HepG2 (cell line): ENCODE data around the gene RAB6A. TPM values are rescaled to one million over a fixed set of nuclear protein-coding genes. Genes with fewer than 3 reads are reported as not detected.

Source experiments
- GTF2F1 ChIP-seq: fragments of 150-350 bp; IDR thresholded peaks from 2 replicates; pipeline ENCODE4 v1.6.1; 2014; ENCODE audit warnings: low read length
- KDM5A ChIP-seq: fragments of 200-600 bp; sonication (generic); IDR thresholded peaks from 2 replicates; pipeline ENCODE4 v1.7.0; 2018; ENCODE audit warnings: antibody characterized with exemption, mild to moderate bottlenecking, low read length, borderline replicate concordance
- MAX ChIP-seq: IDR thresholded peaks from 2 replicates; pipeline ENCODE4 v1.6.1; 2012; ENCODE audit warnings: inconsistent platforms
- MTA1 ChIP-seq: sonication (generic); formaldehyde crosslinking; IDR thresholded peaks from 2 replicates; pipeline ENCODE4 v1.4.0; 2020; ENCODE audit warnings: missing genetic modification reagents, mild to moderate bottlenecking, borderline replicate concordance
- NBN ChIP-seq: fragments of 450-650 bp; conservative IDR thresholded peaks from 2 replicates; pipeline ENCODE4 v1.6.1; 2017
- PHF5A ChIP-seq: IDR thresholded peaks from one replicate; pipeline ENCODE4 v1.6.1; 2018; ENCODE audit warnings: low read depth, missing genetic modification reagents; ENCODE audit not compliant: unreplicated experiment
- SALL1 ChIP-seq: sonication (generic); formaldehyde crosslinking; IDR thresholded peaks from 2 replicates; pipeline ENCODE4 v1.8.0; 2022; ENCODE audit warnings: mild to moderate bottlenecking, missing genetic modification reagents
- SALL2 ChIP-seq: sonication (generic); formaldehyde crosslinking; IDR thresholded peaks from 2 replicates; pipeline ENCODE4 v1.8.1; 2023; ENCODE audit warnings: mild to moderate bottlenecking, missing genetic modification reagents, inconsistent platforms
- SP1 ChIP-seq, 2 experiments: fragments of 450-650 bp in 1 of 2; sonication (generic) in 1 of 2; formaldehyde crosslinking in 1 of 2; IDR thresholded peaks; 2 replicates each; pipeline versions ENCODE4 v1.4.0 to v1.6.1; 2016 to 2020; ENCODE audit warnings: missing genetic modification reagents in 1 of 2
- SP140L ChIP-seq: sonication (generic); formaldehyde crosslinking; IDR thresholded peaks from 2 replicates; pipeline ENCODE4 v1.4.0; 2020; ENCODE audit warnings: missing genetic modification reagents, borderline replicate concordance
- ZBTB2 ChIP-seq: sonication (generic); formaldehyde crosslinking; IDR thresholded peaks from 2 replicates; pipeline ENCODE4 v1.8.0; 2022; ENCODE audit warnings: low read depth, missing genetic modification reagents
- ZNF329 ChIP-seq: sonication (generic); formaldehyde crosslinking; IDR thresholded peaks from 2 replicates; pipeline ENCODE4 v1.9.0; 2021; ENCODE audit warnings: low read depth, mild to moderate bottlenecking, missing genetic modification reagents
- ZNF543 ChIP-seq: sonication (generic); formaldehyde crosslinking; IDR thresholded peaks from 2 replicates; pipeline ENCODE4 v1.4.0; 2020; ENCODE audit warnings: mild to moderate bottlenecking, missing genetic modification reagents
- ZNF747 ChIP-seq: sonication (generic); formaldehyde crosslinking; IDR thresholded peaks from 2 replicates; pipeline ENCODE4 v1.8.1; 2023; ENCODE audit warnings: missing genetic modification reagents, mild to moderate bottlenecking, borderline replicate concordance
- ZNF776 ChIP-seq: sonication (generic); formaldehyde crosslinking; IDR thresholded peaks from 2 replicates; pipeline ENCODE4 v1.4.0; 2020; ENCODE audit warnings: mild to moderate bottlenecking, missing genetic modification reagents
- ZNF841 ChIP-seq: sonication (generic); formaldehyde crosslinking; IDR thresholded peaks from 2 replicates; pipeline ENCODE4 v1.8.1; 2023; ENCODE audit warnings: missing genetic modification reagents, borderline replicate concordance
- ZNF878 ChIP-seq: sonication (generic); formaldehyde crosslinking; IDR thresholded peaks from 2 replicates; pipeline ENCODE4 v1.8.1; 2023; ENCODE audit warnings: mild to moderate bottlenecking, missing genetic modification reagents, moderate library complexity
- ZZZ3 ChIP-seq: sonication (generic); formaldehyde crosslinking; IDR thresholded peaks from 2 replicates; pipeline ENCODE4 v1.4.0; 2020; ENCODE audit warnings: missing genetic modification reagents, mild to moderate bottlenecking, borderline replicate concordance
- polyA plus RNA-seq, 8 experiments: library from polyadenylated mRNA; depleted of rRNA in 3 of 8; stranded (reverse) in 7 of 8; unstranded in 1 of 8; fragments of >200 nt; fragmentation: Illumina TruSeq in 4 of 8; extraction: Trizol in 4 of 8; gene quantifications; 2 replicates each; pipeline versions ENCODE4 v1.2.1 to v1.2.3, GENCODE V29; 2011 to 2016; ENCODE audit warnings: low read depth in 4 of 8, missing spikeins in 1 of 8, mixed read lengths in 1 of 8; ENCODE audit not compliant: insufficient read depth in 1 of 8
- total RNA-seq, 5 experiments: library from RNA; depleted of rRNA; stranded (reverse); fragments of >200 nt; fragmentation: Illumina TruSeq; extraction: Trizol; gene quantifications; 2 replicates each; pipeline ENCODE4 v1.2.3, GENCODE V29; 2016; ENCODE audit warnings: low read depth in 1 of 5
- TF ChIP-seq, protein P1 (sequence below): sonication (generic); formaldehyde crosslinking; IDR thresholded peaks from 2 replicates; pipeline ENCODE4 v1.5.1; 2020; ENCODE audit warnings: missing genetic modification reagents, mild to moderate bottlenecking, borderline replicate concordance
- TF ChIP-seq, protein P2 (sequence below), 2 experiments: sonication (generic) in 1 of 2; formaldehyde crosslinking in 1 of 2; IDR thresholded peaks; 2 replicates each; pipeline versions ENCODE4 v1.5.1 to v1.6.1; 2011 to 2020; ENCODE audit warnings: borderline replicate concordance in 1 of 2, low read depth in 1 of 2, low read length in 1 of 2, mild to moderate bottlenecking in 1 of 2, missing genetic modification reagents in 1 of 2, moderate library complexity in 1 of 2
- TF ChIP-seq, protein P3 (sequence below): sonication (generic); formaldehyde crosslinking; IDR thresholded peaks from 2 replicates; pipeline ENCODE4 v1.4.0; 2020; ENCODE audit warnings: mild to moderate bottlenecking, low read depth, missing genetic modification reagents
- TF ChIP-seq, protein P4 (sequence below): sonication (generic); formaldehyde crosslinking; IDR thresholded peaks from 2 replicates; pipeline ENCODE4 v1.4.0; 2020; ENCODE audit warnings: missing genetic modification reagents

Gene RAB6A
- total and polyA plus RNA-seq, 2 of the 13 experiments (the other 11 are each of a cell fraction or from before 2014, with no cell fraction given) = 74.3 to 121 TPM

- TF ChIP-seq, protein P1, sequence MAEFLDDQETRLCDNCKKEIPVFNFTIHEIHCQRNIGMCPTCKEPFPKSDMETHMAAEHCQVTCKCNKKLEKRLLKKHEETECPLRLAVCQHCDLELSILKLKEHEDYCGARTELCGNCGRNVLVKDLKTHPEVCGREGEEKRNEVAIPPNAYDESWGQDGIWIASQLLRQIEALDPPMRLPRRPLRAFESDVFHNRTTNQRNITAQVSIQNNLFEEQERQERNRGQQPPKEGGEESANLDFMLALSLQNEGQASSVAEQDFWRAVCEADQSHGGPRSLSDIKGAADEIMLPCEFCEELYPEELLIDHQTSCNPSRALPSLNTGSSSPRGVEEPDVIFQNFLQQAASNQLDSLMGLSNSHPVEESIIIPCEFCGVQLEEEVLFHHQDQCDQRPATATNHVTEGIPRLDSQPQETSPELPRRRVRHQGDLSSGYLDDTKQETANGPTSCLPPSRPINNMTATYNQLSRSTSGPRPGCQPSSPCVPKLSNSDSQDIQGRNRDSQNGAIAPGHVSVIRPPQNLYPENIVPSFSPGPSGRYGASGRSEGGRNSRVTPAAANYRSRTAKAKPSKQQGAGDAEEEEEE (CRISPR knock-in tag) = no peak
- TF ChIP-seq MAX (peak; percentile 50; the same call in 1 of the 2 replicates), MTA1 (CRISPR knock-in tag) (no peak), ZNF878 (CRISPR knock-in tag) (no peak), PHF5A (CRISPR knock-in tag) (no peak), SALL2 (CRISPR knock-in tag) (no peak), ZNF776 (CRISPR knock-in tag) (no peak), SP140L (no peak), ZNF329 (CRISPR knock-in tag) (no peak), SP1 (IDR thresholded peaks at IDR 0.05) (no peak), SP1 (CRISPR knock-in tag; IDR thresholded peaks at IDR 0.05) (peak; percentile 38; the same call in 1 of the 2 replicates), SALL1 (peak; percentile 50), ZBTB2 (no peak), ZNF841 (CRISPR knock-in tag) (no peak), ZZZ3 (CRISPR knock-in tag) (no peak), NBN (no peak), KDM5A (no peak), GTF2F1 (no peak), ZNF747 (CRISPR knock-in tag) (no peak; the same call in 1 of the 2 replicates), ZNF543 (CRISPR knock-in tag) (no peak)
- TF ChIP-seq, protein P2, sequence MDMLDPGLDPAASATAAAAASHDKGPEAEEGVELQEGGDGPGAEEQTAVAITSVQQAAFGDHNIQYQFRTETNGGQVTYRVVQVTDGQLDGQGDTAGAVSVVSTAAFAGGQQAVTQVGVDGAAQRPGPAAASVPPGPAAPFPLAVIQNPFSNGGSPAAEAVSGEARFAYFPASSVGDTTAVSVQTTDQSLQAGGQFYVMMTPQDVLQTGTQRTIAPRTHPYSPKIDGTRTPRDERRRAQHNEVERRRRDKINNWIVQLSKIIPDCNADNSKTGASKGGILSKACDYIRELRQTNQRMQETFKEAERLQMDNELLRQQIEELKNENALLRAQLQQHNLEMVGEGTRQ (IDR thresholded peaks at IDR 0.05; ENCODE audit: low read depth, low read length) = no peak
- TF ChIP-seq, protein P2 (CRISPR knock-in tag; IDR thresholded peaks at IDR 0.05; ENCODE audit: borderline replicate concordance) = no peak
- TF ChIP-seq, protein P3, sequence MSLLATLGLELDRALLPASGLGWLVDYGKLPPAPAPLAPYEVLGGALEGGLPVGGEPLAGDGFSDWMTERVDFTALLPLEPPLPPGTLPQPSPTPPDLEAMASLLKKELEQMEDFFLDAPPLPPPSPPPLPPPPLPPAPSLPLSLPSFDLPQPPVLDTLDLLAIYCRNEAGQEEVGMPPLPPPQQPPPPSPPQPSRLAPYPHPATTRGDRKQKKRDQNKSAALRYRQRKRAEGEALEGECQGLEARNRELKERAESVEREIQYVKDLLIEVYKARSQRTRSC (CRISPR knock-in tag) = no peak
- TF ChIP-seq, protein P4, sequence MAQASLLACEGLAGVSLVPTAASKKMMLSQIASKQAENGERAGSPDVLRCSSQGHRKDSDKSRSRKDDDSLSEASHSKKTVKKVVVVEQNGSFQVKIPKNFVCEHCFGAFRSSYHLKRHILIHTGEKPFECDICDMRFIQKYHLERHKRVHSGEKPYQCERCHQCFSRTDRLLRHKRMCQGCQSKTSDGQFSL = no peak
Measured at GRCh38 chr11:73647459-73648100, 113.3 kb downstream of the RAB6A start (continued).
